ENCODE results near the gene PKMYT1. TPM values are rescaled to one million over a fixed set of nuclear protein-coding genes. Genes with fewer than 3 reads are reported as not detected.

PKMYT1 gene
- total RNA-seq, 1 donor from 2014 or later, result 107 TPM

DNA sequence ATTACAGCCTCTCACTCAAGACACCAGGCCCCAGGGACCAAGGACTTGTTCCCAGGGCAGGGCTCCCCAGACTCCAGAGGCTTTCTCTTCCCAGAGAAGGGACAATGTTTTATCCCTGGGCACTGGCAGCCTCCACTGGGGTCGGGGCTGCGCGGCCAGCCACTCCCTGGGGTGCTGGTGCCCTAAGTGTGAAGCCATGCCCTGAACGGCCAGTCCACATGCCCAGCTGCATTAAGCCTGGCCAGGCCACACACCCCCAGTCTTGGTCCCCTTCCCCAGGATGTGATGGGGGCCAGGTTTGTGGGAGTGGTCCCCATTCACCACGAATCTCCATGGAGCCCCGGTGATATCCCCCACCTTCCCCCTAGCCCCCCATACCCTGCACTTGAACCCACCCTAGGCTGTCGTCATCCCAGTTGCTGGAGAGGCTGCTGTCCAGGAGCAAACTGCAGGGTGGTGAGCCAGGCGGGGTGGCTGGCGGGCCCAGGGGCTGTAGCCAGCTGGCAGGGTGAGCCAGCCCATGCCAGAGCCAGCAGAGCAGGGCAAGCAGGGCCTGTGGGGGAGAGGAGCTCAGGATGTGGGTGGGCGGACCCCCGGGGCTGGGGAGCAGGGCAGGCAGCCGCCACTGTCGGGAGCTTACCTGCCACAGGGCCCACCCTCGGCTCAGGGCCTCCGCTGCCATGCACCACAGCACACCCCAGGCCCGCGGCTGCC is 6.5 kb downstream of the PKMYT1 start:
- DNase-seq (ENCODE audit: low read depth), result no peak
- H3K4me3 ChIP-seq (ENCODE audit: low read depth, low read length), result no peak overlapping the region
- TF ChIP-seq, protein P1, sequence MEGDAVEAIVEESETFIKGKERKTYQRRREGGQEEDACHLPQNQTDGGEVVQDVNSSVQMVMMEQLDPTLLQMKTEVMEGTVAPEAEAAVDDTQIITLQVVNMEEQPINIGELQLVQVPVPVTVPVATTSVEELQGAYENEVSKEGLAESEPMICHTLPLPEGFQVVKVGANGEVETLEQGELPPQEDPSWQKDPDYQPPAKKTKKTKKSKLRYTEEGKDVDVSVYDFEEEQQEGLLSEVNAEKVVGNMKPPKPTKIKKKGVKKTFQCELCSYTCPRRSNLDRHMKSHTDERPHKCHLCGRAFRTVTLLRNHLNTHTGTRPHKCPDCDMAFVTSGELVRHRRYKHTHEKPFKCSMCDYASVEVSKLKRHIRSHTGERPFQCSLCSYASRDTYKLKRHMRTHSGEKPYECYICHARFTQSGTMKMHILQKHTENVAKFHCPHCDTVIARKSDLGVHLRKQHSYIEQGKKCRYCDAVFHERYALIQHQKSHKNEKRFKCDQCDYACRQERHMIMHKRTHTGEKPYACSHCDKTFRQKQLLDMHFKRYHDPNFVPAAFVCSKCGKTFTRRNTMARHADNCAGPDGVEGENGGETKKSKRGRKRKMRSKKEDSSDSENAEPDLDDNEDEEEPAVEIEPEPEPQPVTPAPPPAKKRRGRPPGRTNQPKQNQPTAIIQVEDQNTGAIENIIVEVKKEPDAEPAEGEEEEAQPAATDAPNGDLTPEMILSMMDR (conservative IDR thresholded peaks at IDR 0.05; ENCODE audit: low read depth, low read length), result no peak

DNA sequence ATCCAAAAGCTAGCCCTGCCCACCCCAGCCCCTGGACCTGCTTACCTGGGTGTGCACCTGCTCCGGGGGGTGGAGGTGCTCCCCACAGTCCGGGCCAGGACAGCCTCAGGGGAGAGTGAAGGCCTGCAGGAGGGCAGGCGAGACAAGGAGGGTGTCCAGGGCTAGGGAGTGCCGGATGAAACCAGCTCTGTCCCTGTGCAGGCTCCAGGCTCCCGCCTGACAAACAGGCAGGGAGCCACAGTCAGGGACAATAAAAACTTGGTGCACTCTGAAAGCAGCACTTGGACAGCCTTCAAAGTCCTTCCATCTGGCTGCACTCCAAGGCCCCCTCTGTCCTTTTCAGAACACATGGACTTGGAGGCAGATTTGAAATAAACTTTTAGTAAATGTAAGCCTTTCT is 7.2 kb downstream of the PKMYT1 start:
- H3K4me3 ChIP-seq (ENCODE audit: low read depth, low read length), result no peak overlapping the region
- DNase-seq (ENCODE audit: low read depth), result no peak
- TF ChIP-seq, protein P1 (conservative IDR thresholded peaks at IDR 0.05; ENCODE audit: low read depth, low read length), result no peak

DNA sequence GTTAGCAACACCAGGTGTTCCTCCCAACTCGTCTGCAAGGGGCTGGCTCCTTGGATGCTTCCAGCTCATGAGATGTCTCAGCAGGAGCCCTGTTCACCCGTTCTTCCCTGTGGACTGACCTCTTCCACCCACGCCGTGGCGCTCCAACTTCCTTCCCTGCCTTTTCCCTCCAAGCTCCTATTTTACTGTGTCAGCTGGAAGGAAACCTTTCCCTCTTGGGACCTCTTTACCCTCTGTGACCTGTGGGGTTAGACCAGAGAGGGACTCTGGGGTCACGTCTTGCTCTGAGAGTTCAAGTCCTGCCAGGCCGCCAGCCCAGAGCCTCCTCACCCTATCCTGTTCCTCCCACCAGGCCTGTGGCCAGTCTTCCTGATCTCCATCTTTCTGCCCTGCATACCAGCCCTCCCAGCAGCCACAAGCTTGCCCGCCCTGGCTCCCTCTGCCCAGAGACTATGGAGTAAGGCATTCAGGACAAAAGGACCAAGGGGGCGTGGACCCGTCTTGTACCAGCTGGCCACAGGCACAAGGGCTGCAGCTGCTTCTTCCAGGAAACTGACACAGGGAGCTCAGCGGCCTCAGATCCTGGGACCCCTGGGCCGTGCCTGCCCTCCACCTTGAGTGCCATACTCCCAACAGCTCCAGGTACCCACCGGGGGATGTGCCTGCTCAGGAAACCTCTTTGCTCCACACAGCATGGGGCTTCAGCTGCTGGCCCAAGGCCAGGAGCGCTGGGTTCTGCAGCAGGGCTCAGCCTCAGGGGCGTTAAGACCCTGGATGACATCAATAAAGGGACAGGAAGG is 8.1 kb downstream of the PKMYT1 start:
- no peak for DNase-seq (ENCODE audit: low read depth)
- H3K4me3 ChIP-seq (ENCODE audit: low read depth, low read length), result no peak overlapping the region
- TF ChIP-seq, protein P1 (conservative IDR thresholded peaks at IDR 0.05; ENCODE audit: low read depth, low read length), result no peak

DNA sequence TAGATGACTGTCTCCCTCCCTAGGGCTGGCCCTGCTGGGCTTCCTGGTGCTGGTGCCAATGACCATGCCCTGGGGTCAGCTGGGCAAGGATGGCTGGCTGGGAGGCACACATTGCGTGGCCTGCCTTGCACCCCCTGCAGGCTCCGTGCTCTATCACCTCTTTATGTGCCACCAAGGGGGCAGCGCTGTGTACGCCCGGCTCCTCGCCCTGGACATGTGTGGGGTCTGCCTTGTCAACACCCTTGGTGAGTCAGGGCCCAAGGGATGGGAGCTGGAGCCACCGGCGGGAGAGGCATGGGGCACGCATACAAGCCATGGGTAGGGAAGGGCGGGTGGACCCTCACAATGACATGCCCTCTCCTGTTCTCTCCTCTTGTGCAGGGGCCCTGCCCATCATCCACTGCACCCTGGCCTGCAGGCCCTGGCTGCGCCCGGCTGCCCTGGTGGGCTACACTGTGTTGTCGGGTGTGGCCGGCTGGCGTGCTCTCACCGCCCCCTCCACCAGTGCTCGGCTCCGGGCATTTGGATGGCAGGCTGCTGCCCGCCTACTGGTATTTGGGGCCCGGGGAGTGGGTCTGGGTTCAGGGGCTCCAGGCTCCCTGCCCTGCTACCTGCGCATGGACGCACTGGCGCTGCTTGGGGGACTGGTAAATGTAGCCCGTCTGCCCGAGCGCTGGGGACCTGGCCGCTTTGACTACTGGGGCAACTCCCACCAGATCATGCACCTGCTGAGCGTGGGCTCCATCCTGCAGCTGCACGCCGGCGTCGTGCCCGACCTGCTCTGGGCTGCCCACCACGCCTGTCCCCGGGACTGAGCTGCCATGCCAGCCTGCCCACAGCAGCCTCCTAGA is 8.9 kb downstream of the PKMYT1 start:
- TF ChIP-seq, protein P1 (conservative IDR thresholded peaks at IDR 0.05; ENCODE audit: low read depth, low read length), result no peak
- H3K4me3 ChIP-seq (ENCODE audit: low read depth, low read length), result no peak overlapping the region
- DNase-seq (ENCODE audit: low read depth), result no peak

DNA sequence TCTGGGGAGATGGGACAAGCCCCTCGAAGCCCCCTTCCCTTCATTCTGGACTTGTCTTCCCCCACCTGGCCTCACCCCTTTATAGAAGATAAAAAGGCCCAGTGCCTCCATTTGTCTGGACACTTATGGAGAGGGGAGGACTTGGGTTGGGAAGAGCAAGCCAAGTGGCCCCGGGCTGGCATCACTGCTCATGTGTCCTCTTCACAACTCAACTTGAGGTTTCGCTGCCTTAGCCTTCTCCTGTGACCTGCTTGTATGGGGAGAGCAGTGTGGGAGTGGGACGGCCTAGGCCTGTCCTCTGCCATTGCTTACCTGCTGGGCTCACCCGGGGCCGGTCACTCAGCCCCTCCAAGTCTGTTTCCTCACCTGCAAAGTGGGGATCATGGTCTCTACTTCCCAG is 9.7 kb downstream of the PKMYT1 start:
- H3K4me3 ChIP-seq (ENCODE audit: low read depth, low read length), result peak overlapping the region; percentile 82
- no peak for DNase-seq (ENCODE audit: low read depth)

More for the DNA sequence above, 9.7 kb downstream of the PKMYT1 start:
- TF ChIP-seq, protein P1 (conservative IDR thresholded peaks at IDR 0.05; ENCODE audit: low read depth, low read length), result no peak

Measured in epithelial cell of proximal tubule (primary cell).